AG04449 (cell line): Measurements from ENCODE around the gene ITM2C.

Source experiments
- CTCF ChIA-PET: fragments of 350-600 bp; formaldehyde crosslinking; extraction: SDS; loops from one replicate; lab custom pipeline; 2021; ENCODE audit warnings: antibody characterized with exemption; lab: Yijun Ruan, JAX
- POLR2A ChIA-PET: fragments of 400-600, 350-600 bp; formaldehyde crosslinking; extraction: SDS; loops from one replicate; lab custom pipeline; 2020; ENCODE audit warnings: antibody characterized with exemption, inconsistent platforms; lab: Yijun Ruan, JAX
- DNase-seq: peaks from one replicate; pipeline ENCODE4 v3.0.0-alpha.2; 2010; ENCODE audit warnings: low read depth, low spot score
- H3K4me3 ChIP-seq: 2 replicates; pipeline ENCODE4 v1.5.1; 2011; ENCODE audit warnings: low read depth, mild to moderate bottlenecking, control low read depth, low read length
- CTCF ChIP-seq: IDR thresholded peaks from one replicate; pipeline ENCODE4 v1.5.1; 2011; ENCODE audit warnings: mild to moderate bottlenecking, moderate library complexity, low read length, control low read depth, inconsistent platforms; ENCODE audit not compliant: insufficient read depth; ENCODE audit errors: missing control alignments

Gene ITM2C

GRCh38 chr2:230889911-230890601 is 25.3 kb downstream of the ITM2C start:
- TF ChIP-seq CTCF, result no peak
- ChIA-PET POLR2A (no interaction called here), CTCF (interaction anchor here (2.8 to 5.1 kb wide), 2 partner anchors 12 to 97 kb away, joined by 11 to 30 read pairs; no protein-coding TSS in a partner anchor)
- DNase-seq, result no peak
- H3K4me3 ChIP-seq, result no peak overlapping the region

- ChIA-PET POLR2A (no interaction called here), CTCF (interaction anchor here (2.8 to 5.1 kb wide), 2 partner anchors 12 to 96 kb away, joined by 11 to 30 read pairs; no protein-coding TSS in a partner anchor)
- H3K4me3 ChIP-seq, result no peak overlapping the region
- no peak for TF ChIP-seq CTCF
- no peak for DNase-seq
Observed at GRCh38 chr2:230890646-230891045, 25.9 kb downstream of the ITM2C start.

GRCh38 chr2:230891064-230891463 is 26.3 kb downstream of the ITM2C start:
- DNase-seq, result no peak
- POLR2A ChIA-PET, result no interaction called here
- no peak overlapping the region for H3K4me3 ChIP-seq
- TF ChIP-seq CTCF, result no peak
- CTCF ChIA-PET, result interaction anchor here (2.8 to 5.1 kb wide), 2 partner anchors 11 to 96 kb away, joined by 11 to 30 read pairs; no protein-coding TSS in a partner anchor

- H3K4me3 ChIP-seq, result no peak overlapping the region
- ChIA-PET CTCF (interaction anchor here (2.8 to 5.1 kb wide), 2 partner anchors 11 to 95 kb away, joined by 11 to 30 read pairs; no protein-coding TSS in a partner anchor), POLR2A (no interaction called here)
- TF ChIP-seq CTCF, result no peak
- no peak for DNase-seq
Observed at GRCh38 chr2:230891509-230891908, 26.8 kb downstream of the ITM2C start.

- no peak for TF ChIP-seq CTCF
- H3K4me3 ChIP-seq, result no peak overlapping the region
- no peak for DNase-seq
- POLR2A ChIA-PET, result no interaction called here
- CTCF ChIA-PET, result interaction anchor here (1.5 to 5.1 kb wide), 3 partner anchors 9 to 159 kb away, joined by 5 to 30 read pairs (median 5); no protein-coding TSS in a partner anchor
Observed at GRCh38 chr2:230893338-230893737, 28.6 kb downstream of the ITM2C start.
